ENCODE measurements around the gene CAMTA1.

DNA sequence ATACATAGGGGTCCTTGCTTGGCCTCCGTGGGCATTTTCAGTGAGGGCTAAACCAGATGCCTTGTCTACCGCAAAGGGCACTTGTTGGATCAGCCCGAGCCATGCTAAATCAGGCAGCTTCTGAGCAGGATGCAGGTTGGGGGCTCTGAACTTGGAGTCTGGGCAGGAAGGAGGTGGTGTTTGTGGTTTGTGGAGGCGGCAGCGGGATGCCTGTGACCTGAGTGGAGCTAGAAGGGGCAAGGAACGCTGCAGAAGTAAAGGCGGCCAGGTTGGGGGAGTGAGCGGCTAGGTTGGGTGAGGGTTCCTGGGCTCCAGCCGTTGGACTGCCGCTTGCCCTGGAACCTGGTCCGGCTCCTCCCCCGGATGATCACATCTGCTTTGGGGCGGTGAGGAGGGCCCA, 183.9 kb downstream of the CAMTA1 start:
- TF ChIP-seq, protein P1, sequence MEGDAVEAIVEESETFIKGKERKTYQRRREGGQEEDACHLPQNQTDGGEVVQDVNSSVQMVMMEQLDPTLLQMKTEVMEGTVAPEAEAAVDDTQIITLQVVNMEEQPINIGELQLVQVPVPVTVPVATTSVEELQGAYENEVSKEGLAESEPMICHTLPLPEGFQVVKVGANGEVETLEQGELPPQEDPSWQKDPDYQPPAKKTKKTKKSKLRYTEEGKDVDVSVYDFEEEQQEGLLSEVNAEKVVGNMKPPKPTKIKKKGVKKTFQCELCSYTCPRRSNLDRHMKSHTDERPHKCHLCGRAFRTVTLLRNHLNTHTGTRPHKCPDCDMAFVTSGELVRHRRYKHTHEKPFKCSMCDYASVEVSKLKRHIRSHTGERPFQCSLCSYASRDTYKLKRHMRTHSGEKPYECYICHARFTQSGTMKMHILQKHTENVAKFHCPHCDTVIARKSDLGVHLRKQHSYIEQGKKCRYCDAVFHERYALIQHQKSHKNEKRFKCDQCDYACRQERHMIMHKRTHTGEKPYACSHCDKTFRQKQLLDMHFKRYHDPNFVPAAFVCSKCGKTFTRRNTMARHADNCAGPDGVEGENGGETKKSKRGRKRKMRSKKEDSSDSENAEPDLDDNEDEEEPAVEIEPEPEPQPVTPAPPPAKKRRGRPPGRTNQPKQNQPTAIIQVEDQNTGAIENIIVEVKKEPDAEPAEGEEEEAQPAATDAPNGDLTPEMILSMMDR (IDR thresholded peaks at IDR 0.05) = no peak
- no peak for TF ChIP-seq EZH2 (IDR thresholded peaks at IDR 0.05)

All from neural progenitor cell (in vitro differentiated cells).